Amniotic stem cell (primary cell): ENCODE measurements around the gene ICA1L.

ENCODE experiments used
- DNase-seq: peaks from one replicate; lab custom pipeline; 2025; lab: John Stamatoyannopoulos, UW

The ICA1L gene

DNA sequence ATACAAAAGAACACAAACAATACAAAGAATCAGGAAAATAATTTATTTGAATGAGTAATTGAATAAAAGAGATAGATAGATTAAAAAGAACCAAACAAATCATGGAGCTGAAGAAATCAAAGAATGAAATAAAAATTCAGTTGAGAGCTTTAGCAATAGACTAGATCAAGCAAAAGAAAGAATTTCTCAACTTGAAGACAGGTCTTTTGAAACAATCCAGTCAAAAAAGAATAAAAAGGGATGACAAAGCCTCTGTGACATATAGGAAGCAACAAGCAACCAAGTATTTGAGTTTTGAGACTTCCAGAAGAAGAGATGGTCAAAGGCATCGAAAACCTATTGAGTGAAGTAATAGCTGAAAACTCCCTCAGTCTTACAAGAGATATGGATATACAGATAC is 128.0 kb downstream of the ICA1L start:
- DNase-seq: no peak

DNA sequence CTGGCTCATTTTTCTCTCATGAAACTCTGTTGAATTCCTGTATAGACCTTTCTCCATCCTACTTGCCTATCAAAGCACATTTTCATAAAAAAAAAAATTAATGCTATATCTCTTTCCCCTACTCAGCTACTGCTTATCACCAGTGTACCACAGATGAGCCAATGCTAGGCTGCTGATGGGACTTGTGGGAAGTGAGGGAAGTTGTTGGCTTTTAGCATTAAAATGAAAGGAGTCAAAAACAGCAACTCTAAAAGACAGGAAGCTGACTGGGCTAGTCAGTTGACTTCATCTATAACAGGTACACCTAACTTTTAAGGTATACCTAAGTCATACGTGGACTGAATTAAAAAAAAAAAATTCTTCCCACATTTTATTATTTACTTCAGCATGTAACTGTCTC is 134.7 kb downstream of the ICA1L start:
- DNase-seq: no peak

DNA sequence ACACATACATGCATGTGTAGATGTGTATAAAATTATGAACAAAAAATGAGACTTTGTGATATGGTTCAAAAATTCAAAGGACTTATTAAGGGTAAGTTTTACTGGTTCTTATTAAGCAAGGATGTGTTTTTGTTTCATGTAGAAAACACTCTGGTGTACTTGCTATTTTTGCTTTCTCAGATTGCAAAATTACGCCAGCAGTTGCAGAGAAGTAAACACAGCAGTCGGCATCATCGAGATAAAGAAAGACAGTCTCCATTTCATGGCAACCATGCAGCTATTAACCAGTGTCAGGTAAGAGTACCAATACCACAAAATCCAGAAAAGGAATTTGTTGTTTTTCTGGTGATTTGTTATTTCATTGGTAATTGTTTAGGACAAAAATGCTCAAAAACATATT is 145.5 kb downstream of the ICA1L start:
- DNase-seq: no peak

DNA sequence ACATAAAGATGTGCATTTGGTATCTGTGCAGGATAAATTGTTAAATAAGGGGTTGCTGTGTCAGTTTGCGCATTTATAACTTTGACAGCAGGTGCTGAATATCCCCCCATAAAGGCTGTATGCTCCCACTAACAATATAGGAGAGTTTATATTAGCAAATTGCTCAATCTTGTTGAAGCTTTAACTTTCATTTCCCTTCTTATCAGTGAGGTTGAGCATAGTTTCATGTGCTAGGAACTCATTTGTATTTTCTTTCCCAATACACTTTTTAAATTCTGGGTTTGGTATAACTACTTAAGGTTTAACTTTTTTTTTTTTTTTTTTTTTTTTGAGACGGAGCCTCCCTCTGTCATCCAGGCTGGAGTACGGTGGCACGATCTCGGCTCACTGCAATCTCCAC is 147.8 kb downstream of the ICA1L start:
- DNase-seq: no peak
